GM11168 (cell line): ENCODE measurements around the gene PI4K2A.

Experiments
- in situ Hi-C: fragments of 300-500 bp; cut with MboI; formaldehyde crosslinking; loops from one replicate; pipeline ENCODE4 v1.12.0; 2022; ENCODE audit warnings: low sequenced_read_pairs; ENCODE audit not compliant: unreplicated experiment

PI4K2A gene

DNA sequence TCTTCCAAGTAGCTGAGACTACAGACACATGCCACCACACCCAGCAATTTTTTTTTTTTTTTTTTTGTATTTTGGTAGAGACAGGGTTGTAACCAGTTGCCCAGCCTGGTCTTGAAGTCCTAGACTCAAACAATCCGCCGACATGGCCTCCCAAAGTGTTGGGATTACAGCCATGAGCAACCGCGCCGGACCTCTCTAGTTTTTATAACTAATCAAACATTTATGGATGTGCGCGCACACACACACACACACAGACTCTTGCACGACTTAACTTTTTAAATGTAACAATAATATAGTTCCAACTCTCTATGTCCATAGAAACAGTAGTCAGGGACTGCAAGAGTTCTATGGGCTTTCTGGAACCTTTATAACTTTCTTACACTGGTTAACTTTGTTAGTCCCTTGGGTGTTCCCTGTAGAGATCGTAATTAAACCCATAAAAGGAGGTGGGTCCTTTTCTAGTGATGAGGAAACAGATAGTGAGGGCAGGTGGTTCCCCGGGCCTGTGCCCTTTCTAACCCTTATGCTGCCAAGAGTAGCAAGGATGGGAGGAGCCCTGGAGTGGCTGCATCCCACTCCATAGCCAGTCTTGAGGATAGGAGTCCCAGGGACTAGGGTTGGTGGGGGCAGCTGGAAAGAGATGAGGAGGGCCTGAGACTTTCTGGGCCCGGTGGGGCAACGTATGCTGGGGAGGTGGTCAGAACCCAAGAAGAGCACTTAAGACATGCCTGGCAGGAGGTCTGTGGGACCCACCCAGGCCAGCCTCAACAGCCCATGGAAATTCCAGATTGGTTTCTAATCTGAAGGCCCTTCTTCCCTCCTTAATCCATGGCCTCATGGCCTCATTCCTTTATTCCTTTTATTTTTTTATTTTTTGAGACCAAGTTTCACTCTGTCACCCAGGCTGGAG is 81.7 kb downstream of the PI4K2A start:
- in situ Hi-C loops = no loop called here

DNA sequence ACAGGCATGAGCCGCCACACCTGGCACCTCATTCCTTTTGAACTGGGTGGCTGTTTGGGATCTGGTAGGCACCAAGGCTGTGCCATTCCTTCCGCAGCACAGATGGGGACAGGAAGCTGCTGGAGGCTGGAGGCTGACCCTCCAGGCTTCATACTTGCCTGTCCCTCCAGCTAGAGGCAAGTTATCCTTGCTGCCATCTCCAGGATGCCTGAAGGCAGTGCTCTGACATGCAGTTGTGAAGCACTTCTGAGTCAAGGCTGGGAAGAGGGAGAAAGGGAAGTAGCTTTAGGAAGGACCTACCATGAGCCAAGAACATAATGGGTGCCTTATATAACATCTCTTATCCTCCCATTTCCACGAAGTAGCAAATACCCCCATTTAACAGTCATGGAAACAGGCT is 82.5 kb downstream of the PI4K2A start:
- in situ Hi-C loops = no loop called here

DNA sequence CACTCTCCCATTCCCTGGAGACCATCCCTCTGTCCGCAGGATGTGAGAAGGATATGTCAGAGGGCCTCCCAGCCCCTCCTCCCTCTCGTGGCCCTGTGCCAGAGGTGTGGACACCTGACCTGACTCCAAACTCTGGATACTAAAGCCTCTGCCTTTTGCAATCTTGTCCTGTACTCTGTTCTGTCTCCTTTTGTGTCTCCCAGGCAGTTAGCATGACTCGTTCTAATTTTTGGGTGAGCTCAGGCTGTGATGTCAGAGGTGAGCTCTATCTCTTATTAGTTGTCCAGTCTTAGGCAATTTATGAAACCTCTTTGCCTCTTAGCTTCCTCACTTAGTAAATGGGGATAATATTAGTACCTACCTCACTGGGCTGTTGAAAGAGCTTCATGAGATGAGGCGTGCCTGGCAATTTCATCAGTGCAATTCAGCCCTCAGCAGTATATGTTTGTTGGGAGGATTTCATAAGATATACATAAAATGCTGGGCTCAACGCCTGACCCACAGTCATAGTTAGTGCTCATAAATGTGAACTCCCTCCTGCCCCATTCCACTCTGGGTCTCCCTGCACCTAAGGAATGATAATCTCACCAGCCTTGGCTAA is 84.0 kb downstream of the PI4K2A start:
- in situ Hi-C loops = no loop called here
